CD4-positive, alpha-beta T cell treated with Interleukin-15 for 4 hours (primary cell): ENCODE data around the gene CWC27.
"Not testable (repeated sequence)": the region's sequence is repeated elsewhere in the genome, so short reads cannot be mapped to it uniquely, and the experiment has no call there.

ENCODE experiments used
- DNase-seq: peaks from one replicate; pipeline ENCODE4 v3.0.0-alpha.2; 2020; ENCODE audit warnings: low spot score

The CWC27 gene

GRCh38 chr5:64838803-64839202 is 70.1 kb downstream of the CWC27 start:
- no peak for DNase-seq

GRCh38 chr5:64839936-64840335 is 71.2 kb downstream of the CWC27 start:
- DNase-seq = no peak

DNA sequence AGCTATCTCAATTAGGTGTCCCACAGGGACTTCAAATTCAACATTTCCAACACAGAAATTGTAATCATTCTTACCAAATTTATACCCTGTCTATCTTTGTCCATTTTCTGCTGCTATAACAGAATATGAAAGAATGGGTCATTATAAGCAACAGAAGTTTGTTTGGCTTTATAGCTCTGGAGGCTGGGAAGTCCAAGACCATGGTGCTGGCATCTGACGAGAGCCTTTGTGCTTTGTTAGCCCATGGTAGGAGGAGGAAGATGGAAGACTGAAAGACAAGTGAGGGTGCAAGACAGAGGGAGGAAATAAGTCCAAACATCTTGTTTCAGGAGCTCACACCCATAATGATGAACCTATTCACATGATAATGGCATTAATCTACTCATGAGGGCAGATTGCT is 72.2 kb downstream of the CWC27 start:
- no peak for DNase-seq

- DNase-seq = no peak
Measured at GRCh38 chr5:64853777-64854176, 85.0 kb downstream of the CWC27 start.

DNA sequence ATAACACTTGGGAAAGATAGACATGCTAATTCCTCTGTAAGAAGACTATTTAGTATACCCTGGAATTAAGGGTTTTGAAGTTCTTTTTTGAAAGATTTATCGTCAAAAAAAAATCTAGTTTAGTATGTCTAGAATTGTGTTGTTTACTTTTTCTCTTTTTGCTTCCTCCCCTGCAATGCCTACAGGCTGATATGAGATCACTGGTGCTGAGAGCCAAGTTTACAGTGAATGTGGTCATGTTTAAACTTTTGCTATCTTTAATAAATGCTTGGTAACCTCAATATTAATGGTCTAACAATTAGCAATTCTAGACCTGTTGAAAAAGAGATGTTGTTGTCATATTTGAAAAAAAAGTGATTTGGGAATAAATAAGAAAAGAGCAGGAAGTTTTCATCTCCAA is 86.1 kb downstream of the CWC27 start:
- no peak for DNase-seq

GRCh38 chr5:64859881-64860280 is 91.2 kb downstream of the CWC27 start:
- DNase-seq = no peak

GRCh38 chr5:64861281-64861680 is 92.6 kb downstream of the CWC27 start:
- DNase-seq = no peak

- DNase-seq = no peak
Measured at GRCh38 chr5:64864171-64864570, 95.4 kb downstream of the CWC27 start.

DNA sequence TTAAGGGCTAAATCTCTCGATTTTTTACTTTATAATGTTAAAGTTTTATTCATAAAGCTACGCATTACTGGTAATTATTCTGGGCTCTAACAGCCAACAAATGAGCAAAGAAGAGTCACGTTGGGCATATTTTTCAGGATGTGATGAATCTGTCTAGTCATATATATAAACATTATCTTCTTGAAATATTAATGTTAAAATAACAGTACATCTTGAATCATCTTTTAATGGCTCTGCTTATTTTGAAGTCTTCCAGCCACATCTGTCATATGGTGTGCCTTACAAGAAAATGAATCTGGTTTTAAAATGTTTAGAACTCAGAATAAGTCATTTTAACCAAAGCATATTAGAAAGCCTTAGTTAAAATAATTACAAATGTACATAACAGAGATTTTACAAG is 96.9 kb downstream of the CWC27 start:
- no peak for DNase-seq

DNA sequence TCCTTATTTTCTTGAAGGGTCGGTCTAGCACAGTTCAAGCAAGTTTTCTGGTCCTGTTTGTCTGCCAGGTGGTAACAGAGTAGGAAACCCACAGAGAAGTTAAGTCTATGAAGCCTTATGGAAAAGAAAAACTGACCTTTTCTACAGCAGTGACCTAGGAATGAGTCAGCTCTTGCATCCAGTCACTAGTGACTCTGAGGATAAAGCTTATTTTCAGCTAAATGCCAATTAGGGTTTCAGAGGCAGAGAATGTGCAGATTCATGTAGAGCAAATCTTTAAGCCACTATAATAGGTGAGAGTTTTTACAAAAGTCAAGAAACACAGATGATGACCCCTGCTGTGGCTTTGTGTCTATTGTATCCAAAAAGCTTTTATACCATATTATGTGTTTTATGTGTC is 100.7 kb downstream of the CWC27 start:
- DNase-seq = no peak

DNA sequence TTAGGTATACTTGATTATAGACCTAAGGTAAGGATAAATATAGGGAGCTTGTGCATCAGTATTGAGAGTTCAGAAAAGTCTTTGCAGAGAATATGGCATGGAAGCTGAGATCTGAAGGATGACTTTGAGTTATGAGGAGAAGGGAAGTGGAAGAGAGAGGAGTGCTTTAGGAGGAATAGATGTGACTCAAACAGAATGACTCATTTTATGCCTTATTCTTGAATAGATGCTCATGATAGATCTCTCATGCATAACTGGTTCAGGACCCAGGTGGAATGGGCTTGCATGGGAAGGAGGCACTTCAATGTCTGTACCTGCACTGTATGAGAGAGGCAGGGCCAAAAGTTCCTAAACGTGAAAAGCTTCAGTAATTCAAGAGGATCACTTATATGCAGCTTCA is 103.3 kb downstream of the CWC27 start:
- DNase-seq = no peak

GRCh38 chr5:64873441-64873840 is 104.7 kb downstream of the CWC27 start:
- no peak for DNase-seq

GRCh38 chr5:64874753-64875152 is 106.0 kb downstream of the CWC27 start:
- DNase-seq = no peak

- no peak for DNase-seq
Measured at GRCh38 chr5:64876203-64876602, 107.5 kb downstream of the CWC27 start.

- no peak for DNase-seq
Measured at GRCh38 chr5:64880821-64881220, 112.1 kb downstream of the CWC27 start.

DNA sequence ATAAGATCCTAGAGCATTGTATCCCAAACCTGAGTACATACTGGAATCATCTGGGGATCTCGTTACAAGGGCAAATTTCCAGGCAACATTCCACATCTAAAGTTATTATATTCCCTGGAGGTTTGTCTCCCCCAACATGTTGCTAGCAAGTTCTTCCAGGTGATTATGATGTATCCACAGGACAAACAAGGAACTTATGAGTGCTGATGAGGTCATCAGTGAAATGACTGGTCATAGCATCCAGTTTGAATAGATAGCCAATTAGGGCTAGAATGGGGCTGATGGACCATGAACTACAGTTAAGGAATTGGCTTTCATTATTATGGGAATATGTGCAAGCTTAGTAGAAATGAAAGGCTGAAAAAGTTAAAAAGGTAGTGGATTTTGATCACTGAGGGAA is 115.2 kb downstream of the CWC27 start:
- DNase-seq = no peak

- no peak for DNase-seq
Measured at GRCh38 chr5:64884541-64884940, 115.8 kb downstream of the CWC27 start.

- DNase-seq = no peak
Measured at GRCh38 chr5:64887910-64888309, 119.2 kb downstream of the CWC27 start.

- DNase-seq = no peak
Measured at GRCh38 chr5:64895748-64896147, 127.0 kb downstream of the CWC27 start.

GRCh38 chr5:64899838-64900237 is 131.1 kb downstream of the CWC27 start:
- no peak for DNase-seq

GRCh38 chr5:64900618-64901017 is 131.9 kb downstream of the CWC27 start:
- no peak for DNase-seq

- DNase-seq = not testable (repeated sequence)
Measured at GRCh38 chr5:64907399-64907798, 138.7 kb downstream of the CWC27 start.

DNA sequence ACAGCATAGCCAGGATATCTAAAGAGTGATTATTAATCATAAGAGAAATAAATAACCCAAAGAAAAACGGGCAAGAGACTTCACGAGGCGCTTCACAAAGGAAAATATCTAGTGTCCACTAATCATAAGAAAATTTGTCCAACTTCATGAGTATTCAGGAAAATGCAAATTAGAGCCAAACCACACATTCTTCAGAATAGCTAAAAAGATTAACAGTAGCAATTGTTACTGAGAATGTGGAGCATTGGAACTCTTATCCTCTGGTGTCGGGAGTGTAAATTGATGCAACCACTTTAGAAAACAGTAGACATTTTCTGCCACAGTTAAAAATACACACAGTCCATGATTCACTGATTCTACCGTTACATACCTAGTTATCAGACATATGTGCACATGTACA is 145.7 kb downstream of the CWC27 start:
- DNase-seq = no peak

GRCh38 chr5:64918083-64918482 is 149.4 kb downstream of the CWC27 start:
- no peak for DNase-seq

DNA sequence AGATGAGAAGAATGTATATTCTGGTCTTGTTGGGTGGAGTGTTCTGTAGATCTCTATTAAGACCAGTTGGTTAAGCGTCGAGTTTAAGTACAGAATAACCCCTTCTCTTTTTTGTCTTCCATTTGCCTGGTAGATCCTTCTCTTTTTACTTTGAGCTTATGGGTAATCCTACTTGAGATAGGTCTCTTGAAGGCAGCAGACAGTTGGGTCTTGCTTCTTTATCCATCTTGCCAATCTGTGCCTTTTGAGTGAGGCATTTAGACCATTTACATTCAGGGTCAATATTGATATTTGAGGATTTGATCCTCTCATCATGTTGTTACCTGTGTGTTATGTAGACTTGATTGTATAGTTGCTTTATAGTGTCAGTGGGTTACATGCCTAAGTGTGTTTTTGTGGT is 152.7 kb downstream of the CWC27 start:
- no peak for DNase-seq
